Loucy (cell line): Measurements from ENCODE around the gene SPOP.
"Not testable (repeated sequence)": the region's sequence is repeated elsewhere in the genome, so short reads cannot be mapped to it uniquely, and the experiment has no call there.

Source experiments
- H2AFZ ChIP-seq: fragments of 200-600 bp; sonication (generic); 2 replicates; pipeline ENCODE4 v1.6.0; 2016; ENCODE audit warnings: antibody characterized with exemption, mild to moderate bottlenecking, low read length, moderate library complexity
- H3F3A ChIP-seq: fragments of 200-600 bp; 2 replicates; pipeline ENCODE4 v1.6.0; 2016; ENCODE audit warnings: antibody characterized with exemption, low read depth, mild to moderate bottlenecking
- H3K27me3 ChIP-seq: fragments of 200-600 bp; sonication (generic); 2 replicates; pipeline ENCODE4 v1.6.1; 2014; ENCODE audit warnings: low read length, mild to moderate bottlenecking; ENCODE audit not compliant: insufficient read depth, poor library complexity, severe bottlenecking
- H3K36me3 ChIP-seq: fragments of 200-600 bp; sonication (generic); 2 replicates; pipeline ENCODE4 v1.6.1; 2016; ENCODE audit warnings: low read length; ENCODE audit not compliant: insufficient read depth
- H3K4me1 ChIP-seq: fragments of 200-600 bp; sonication (generic); 2 replicates; pipeline ENCODE4 v1.5.1; 2014; ENCODE audit warnings: low read length, mild to moderate bottlenecking; ENCODE audit not compliant: insufficient read depth, poor library complexity, severe bottlenecking
- H3K4me2 ChIP-seq: fragments of 200-600 bp; sonication (generic); 2 replicates; pipeline ENCODE4 v1.6.0; 2014; ENCODE audit warnings: antibody characterized with exemption, low read length, low read depth, mild to moderate bottlenecking; ENCODE audit not compliant: poor library complexity, severe bottlenecking
- H3K4me3 ChIP-seq: fragments of 200-600 bp; sonication (generic); 2 replicates; pipeline ENCODE4 v1.5.1; 2014; ENCODE audit warnings: low read length, mild to moderate bottlenecking, mixed read lengths; ENCODE audit not compliant: poor library complexity, severe bottlenecking
- H3K79me2 ChIP-seq: fragments of 200-600 bp; sonication (generic); 2 replicates; pipeline ENCODE4 v1.6.1; 2014; ENCODE audit warnings: low read length; ENCODE audit not compliant: insufficient read depth
- H3K9ac ChIP-seq: fragments of 200-600 bp; sonication (generic); 2 replicates; pipeline ENCODE4 v1.6.0; 2014; ENCODE audit warnings: mild to moderate bottlenecking, low read depth, low read length, moderate library complexity; ENCODE audit not compliant: poor library complexity, severe bottlenecking
- H3K9me2 ChIP-seq: fragments of 200-600 bp; sonication (generic); replicated peaks from 2 replicates; pipeline ENCODE4 v1.6.1; 2016; ENCODE audit warnings: low read depth, low read length, mixed read lengths
- H3K9me3 ChIP-seq: fragments of 200-600 bp; sonication (generic); 2 replicates; pipeline ENCODE4 v1.6.1; 2014; ENCODE audit warnings: mild to moderate bottlenecking, antibody characterized with exemption, low read length, low read depth; ENCODE audit not compliant: insufficient read depth
- H4K20me1 ChIP-seq: fragments of 200-600 bp; sonication (generic); 2 replicates; pipeline ENCODE4 v1.6.0; 2014; ENCODE audit warnings: antibody characterized with exemption, low read length, mild to moderate bottlenecking; ENCODE audit not compliant: insufficient read depth, poor library complexity, severe bottlenecking
- EZH2phosphoT487 ChIP-seq: fragments of 200-600 bp; IDR thresholded peaks from 2 replicates; pipeline ENCODE4 v1.6.1; 2018; ENCODE audit warnings: antibody characterized with exemption, mild to moderate bottlenecking, moderate library complexity, borderline replicate concordance
- TF ChIP-seq, protein P1 (sequence below): fragments of 200-600 bp; sonication (generic); conservative IDR thresholded peaks from 2 replicates; pipeline ENCODE4 v1.5.1; 2014; ENCODE audit warnings: mild to moderate bottlenecking, antibody characterized with exemption, low read length

SPOP gene

DNA sequence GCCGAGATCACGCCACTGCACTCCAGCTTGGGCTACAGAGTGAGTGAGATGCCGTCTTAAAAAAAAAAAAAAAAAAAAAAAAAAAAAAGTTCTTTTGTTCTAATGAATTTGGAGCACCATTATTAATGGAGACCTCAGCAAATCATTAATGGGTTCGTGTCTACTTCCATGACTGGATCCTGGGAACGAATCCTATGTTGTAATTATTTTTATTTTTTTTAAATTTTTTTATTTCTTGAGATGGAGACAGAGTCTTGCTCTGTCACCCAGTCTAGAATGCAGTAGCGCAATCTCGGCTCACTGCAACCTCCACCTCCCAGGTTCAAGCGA lies 30.7 kb downstream of the SPOP start:
- peaks cover 8% of the 10 kb centered on the region for H3K4me1 ChIP-seq
- H3K27me3 ChIP-seq: no peaks in the 10 kb centered on the region
- H3K4me3 ChIP-seq: no peak overlapping the region
- H3K9me3 ChIP-seq: no peaks in the 10 kb centered on the region
- peaks cover 84% of the 10 kb centered on the region for H3K79me2 ChIP-seq
- H3F3A ChIP-seq: no peaks in the 10 kb centered on the region
- no peak overlapping the region for H2AFZ ChIP-seq
- no peak for TF ChIP-seq EZH2phosphoT487
- TF ChIP-seq, protein P1, sequence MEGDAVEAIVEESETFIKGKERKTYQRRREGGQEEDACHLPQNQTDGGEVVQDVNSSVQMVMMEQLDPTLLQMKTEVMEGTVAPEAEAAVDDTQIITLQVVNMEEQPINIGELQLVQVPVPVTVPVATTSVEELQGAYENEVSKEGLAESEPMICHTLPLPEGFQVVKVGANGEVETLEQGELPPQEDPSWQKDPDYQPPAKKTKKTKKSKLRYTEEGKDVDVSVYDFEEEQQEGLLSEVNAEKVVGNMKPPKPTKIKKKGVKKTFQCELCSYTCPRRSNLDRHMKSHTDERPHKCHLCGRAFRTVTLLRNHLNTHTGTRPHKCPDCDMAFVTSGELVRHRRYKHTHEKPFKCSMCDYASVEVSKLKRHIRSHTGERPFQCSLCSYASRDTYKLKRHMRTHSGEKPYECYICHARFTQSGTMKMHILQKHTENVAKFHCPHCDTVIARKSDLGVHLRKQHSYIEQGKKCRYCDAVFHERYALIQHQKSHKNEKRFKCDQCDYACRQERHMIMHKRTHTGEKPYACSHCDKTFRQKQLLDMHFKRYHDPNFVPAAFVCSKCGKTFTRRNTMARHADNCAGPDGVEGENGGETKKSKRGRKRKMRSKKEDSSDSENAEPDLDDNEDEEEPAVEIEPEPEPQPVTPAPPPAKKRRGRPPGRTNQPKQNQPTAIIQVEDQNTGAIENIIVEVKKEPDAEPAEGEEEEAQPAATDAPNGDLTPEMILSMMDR: no peak
- no peak overlapping the region for H3K4me2 ChIP-seq
- no peak overlapping the region for H3K9ac ChIP-seq
- no peaks in the 10 kb centered on the region for H3K36me3 ChIP-seq
- H3K9me2 ChIP-seq: no peaks in the 10 kb centered on the region
- H4K20me1 ChIP-seq: peaks cover 51% of the 10 kb centered on the region

DNA sequence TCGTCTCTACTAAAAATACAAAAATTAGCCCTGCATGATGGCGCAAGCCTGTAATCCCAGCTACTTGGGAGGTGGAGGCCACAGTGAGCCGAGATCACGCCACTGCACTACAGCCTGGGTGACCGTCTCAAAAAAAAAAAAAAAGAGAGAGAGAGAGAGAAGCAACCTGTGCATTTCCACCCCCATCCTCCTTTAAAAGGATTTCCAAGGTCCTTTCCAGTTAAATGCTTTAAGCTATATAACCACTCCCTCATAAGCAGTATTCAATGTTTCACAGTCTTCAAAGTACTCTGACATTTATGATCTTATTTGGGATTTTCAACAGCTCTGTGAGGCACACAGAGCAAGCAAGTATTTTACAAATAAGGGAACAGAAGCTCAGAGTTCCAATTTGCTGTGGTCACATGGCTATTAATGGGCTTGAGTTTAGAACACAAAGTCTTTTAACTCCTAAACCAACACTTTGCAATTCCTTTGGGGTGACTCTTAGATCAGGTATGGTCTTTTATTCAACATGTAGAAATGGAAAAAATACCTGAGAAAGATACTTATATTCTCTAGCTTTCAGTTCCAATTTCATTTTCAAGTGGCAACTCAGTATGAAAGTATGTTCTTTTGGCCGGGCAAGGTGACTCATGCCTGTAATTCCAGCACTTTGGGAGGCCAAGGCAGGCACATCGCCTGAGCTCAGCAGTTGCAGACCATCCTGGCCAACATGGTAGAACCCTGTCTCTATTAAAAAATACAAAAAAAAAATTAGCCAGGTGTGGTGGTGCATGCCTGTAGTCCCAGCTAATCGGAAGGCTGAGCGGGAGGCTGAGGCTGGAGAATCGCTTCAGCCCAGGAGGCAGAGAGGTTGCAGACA lies 31.3 kb downstream of the SPOP start:
- Histone ChIP-seq H4K20me1 (peaks cover 48% of the 10 kb centered on the region), H3K4me3 (no peak overlapping the region), H3K79me2 (peaks cover 83% of the 10 kb centered on the region), H3F3A (no peaks in the 10 kb centered on the region), H3K27me3 (no peaks in the 10 kb centered on the region), H3K9ac (no peak overlapping the region), H3K9me3 (no peaks in the 10 kb centered on the region), H3K4me1 (peaks cover 7% of the 10 kb centered on the region), H2AFZ (no peak overlapping the region), H3K9me2 (no peaks in the 10 kb centered on the region), H3K4me2 (no peak overlapping the region), H3K36me3 (no peaks in the 10 kb centered on the region)
- TF ChIP-seq, protein P1: no peak
- TF ChIP-seq EZH2phosphoT487: no peak

DNA sequence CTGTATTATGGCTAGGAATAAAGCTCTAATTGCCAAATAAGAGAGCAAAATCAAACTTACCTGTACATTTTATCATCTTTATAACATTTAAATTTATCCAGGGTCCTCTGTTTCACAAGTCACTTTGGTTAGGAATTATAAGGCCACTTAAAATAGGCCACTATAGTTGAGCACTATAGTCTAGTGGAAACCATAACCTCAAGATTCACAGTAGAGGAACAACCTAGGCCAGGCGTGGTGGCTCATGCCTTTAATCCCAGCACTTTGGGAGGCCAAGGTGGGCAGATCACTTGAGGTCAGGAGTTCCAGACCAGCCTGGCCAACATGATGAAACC lies 31.9 kb downstream of the SPOP start:
- H4K20me1 ChIP-seq: peaks cover 44% of the 10 kb centered on the region
- H3F3A ChIP-seq, H3K4me1 ChIP-seq, H3K27me3 ChIP-seq, H2AFZ ChIP-seq, H3K36me3 ChIP-seq, H3K4me3 ChIP-seq, H3K4me2 ChIP-seq, H3K9me3 ChIP-seq, H3K9me2 ChIP-seq, H3K9ac ChIP-seq: not testable (repeated sequence)
- peaks cover 83% of the 10 kb centered on the region for H3K79me2 ChIP-seq

DNA sequence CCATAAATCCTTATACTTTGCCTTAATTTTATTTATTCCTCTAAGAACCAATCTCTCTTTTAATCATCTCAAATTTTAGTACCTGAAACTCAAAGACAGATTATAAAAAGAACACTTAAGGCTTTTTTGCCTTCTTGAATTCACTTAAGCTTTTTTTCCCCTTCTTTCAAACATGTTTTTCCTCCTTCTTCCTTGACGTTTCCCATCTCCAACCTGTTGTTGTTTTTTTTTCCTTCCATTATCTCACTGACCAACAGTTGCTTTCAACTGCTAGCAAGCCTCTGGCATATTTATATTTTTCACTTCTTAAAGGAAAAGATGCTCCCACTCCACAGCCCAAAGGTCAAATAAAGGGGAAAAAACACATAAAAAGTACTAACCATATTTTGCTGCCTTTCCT lies 32.2 kb downstream of the SPOP start:
- Histone ChIP-seq H3F3A (no peaks in the 10 kb centered on the region), H3K9ac (no peak overlapping the region), H2AFZ (no peak overlapping the region), H3K4me1 (peaks cover under 1% of the 10 kb centered on the region), H3K9me3 (no peaks in the 10 kb centered on the region), H4K20me1 (peaks cover 41% of the 10 kb centered on the region), H3K9me2 (no peaks in the 10 kb centered on the region), H3K27me3 (no peaks in the 10 kb centered on the region), H3K79me2 (peaks cover 83% of the 10 kb centered on the region), H3K4me2 (no peak overlapping the region), H3K4me3 (no peak overlapping the region), H3K36me3 (no peaks in the 10 kb centered on the region)
- TF ChIP-seq EZH2phosphoT487: no peak
- TF ChIP-seq, protein P1: no peak
